ENCODE data around the gene OBSCN.
"Not testable (repeated sequence)": the region's sequence is repeated elsewhere in the genome, so short reads cannot be mapped to it uniquely, and the experiment has no call there.

DNA sequence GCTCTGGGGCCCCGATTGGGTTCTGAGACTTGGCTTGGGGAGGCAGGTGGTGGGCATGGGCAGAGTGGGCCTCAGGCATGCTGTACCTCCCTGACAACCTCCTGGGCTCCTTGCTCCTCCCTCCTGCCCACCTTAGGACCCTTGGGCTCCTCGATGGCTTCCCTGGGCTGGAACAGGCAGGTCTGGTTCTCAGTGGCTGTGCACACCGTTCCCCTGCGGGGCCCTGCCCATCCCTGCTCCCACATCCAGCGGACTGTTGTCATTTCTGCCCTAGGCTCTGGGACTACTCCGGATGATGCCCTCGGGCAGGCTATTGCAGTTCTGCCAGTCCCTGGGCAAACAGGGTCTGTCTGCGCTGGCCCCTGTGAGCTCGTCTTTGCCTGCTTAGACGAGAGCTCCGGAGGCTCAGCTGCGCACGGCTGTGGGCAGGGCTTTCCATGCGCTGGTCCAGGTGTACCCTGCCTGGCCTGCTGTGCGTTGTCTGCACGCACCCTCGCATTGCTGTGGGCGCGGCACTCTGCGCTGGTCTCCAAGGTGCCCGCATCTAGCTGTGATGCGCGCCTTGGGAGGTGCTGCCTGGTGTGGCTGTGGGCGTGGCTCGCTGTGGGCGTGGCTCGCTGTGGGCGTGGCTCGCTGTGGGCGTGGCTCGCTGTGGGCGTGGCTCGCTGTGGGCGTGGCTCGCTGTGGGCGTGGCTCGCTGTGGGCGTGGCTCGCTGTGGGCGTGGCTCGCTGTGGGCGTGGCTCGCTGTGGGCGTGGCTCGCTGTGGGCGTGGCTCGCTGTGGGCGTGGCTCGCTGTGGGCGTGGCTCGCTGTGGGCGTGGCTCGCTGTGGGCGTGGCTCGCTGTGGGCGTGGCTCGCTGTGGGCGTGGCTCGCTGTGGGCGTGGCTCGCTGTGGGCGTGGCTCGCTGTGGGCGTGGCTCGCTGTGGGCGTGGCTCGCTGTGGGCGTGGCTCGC lies 34.0 kb upstream of the OBSCN start:
- not testable (repeated sequence) for TF ChIP-seq EZH2 (IDR thresholded peaks at IDR 0.05; ENCODE audit: insufficient read depth, poor library complexity, severe bottlenecking); EZH2phosphoT487 (IDR thresholded peaks at IDR 0.05; ENCODE audit: insufficient read depth, low read depth)
